HG03571 (cell line): Measurements from ENCODE around the gene BBS1.
"Not testable (repeated sequence)": the region's sequence is repeated elsewhere in the genome, so short reads cannot be mapped to it uniquely, and the experiment has no call there.

ENCODE experiments used
- ATAC-seq: cut with Tn5 transposase; IDR thresholded peaks from one replicate; pipeline ENCODE4 v1.9.1; 2021; ENCODE audit not compliant: unreplicated experiment

Gene BBS1

GRCh38 chr11:66569076-66569475 lies 58.6 kb downstream of the BBS1 start:
- ATAC-seq = no peak

GRCh38 chr11:66570079-66570849 lies 59.8 kb downstream of the BBS1 start:
- ATAC-seq = no peak

GRCh38 chr11:66570850-66571180 lies 60.4 kb downstream of the BBS1 start:
- no peak for ATAC-seq

DNA sequence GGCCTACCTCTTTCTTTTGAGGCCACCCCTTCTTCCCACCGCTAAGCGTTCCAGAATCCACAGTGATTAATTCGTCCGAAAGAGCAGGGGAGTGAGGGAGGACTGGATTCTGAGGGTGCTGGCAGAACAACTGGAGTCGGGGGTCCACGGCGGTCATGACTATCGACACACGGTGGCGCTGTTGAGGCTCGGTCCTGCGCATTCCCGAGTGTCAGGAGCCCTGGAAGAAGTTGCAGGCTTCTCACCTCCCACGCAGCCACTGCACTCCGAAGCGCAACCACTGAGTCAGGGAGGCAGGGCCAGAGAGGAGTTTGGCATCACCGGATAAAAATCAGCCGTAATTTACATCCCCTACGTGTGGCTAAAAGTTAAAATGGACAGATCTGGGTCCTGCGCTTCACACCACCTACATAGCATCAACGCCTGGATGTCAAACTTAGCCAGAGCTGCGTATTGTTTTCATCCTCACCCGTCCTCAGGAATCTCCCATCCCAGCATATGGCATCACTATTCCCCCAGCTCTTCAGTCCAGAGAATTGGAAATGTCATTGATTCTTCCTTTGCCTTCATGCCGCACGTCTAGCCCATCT lies 68.7 kb downstream of the BBS1 start:
- no peak for ATAC-seq

DNA sequence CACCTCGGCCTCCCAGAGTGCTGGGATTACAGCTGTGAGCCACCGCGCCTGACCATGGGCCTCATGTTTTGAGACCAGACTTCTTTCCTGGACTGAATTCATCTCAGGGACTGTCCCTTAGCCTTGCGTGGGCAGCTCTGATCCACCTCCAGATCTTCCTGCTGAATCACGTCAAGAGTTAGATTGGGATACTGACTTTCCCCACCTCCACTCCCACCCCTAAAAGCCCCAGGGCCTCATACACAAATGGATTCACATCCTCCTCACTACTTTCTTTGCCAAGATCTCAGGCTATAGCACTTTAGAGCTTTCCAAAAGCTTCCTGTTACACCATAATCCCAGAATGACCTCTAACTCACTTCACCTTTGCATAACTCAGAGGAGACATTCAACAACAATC lies 70.4 kb downstream of the BBS1 start:
- no peak for ATAC-seq

- no peak for ATAC-seq
Measured at GRCh38 chr11:66581261-66581660, 70.8 kb downstream of the BBS1 start.

GRCh38 chr11:66582565-66583147 lies 72.2 kb downstream of the BBS1 start:
- not testable (repeated sequence) for ATAC-seq
